ENCODE data around the gene DTX2.
"Not testable (repeated sequence)": the region's sequence is repeated elsewhere in the genome, so short reads cannot be mapped to it uniquely, and the experiment has no call there.

DTX2 gene

DNA sequence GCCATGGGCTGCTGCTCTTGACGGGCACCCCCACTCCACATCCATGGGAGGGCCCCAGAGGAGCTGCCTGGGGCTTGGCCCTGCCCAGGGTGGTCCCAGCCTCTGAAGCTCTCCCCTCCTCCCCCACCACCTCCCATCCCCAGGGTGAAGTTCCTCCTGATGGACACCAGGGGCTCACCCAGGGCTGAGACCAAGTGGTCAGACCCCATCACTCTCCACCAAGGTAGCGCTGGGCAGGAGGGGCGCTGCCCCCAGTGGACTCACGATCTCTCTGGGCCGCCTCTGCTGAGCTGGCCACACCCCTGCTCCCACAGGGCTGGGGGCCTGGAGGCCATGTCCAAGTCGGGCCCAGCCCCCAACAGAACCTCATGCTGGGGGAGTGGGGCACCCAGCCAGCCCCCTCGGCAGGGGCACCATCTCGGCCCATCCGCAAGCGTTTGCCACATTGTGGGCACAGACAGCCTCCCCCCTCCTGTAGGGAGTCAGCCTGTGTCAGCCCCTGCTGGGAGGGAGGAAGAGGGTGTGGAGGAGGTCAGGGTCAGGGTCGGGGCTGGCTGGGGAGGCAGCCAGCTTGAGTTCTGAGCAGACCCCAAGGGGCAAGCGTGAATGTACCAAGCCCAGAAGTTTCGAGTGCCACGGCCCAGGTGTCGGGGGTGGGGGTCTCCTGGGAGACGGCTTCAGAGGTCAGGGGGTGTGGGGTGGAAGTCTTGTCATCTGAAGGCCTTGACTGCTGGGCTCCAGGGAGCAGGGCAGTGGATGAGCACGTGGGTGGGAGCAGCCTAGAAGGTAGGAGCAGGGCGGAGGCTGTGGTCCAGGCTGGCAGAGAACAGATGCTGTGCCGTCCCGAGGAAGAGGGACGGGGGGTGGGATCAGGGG lies 51.7 kb downstream of the DTX2 start:
- Histone ChIP-seq H3K27me3 (ENCODE audit: control insufficient read depth, insufficient read depth, low read length) (no peaks in the 10 kb centered on the region), H3K36me3 (ENCODE audit: control insufficient read depth, insufficient read depth, low read length) (no peaks in the 10 kb centered on the region), H3K4me3 (ENCODE audit: low read length) (no peak overlapping the region), H3K4me1 (ENCODE audit: control insufficient read depth, insufficient read depth, low read length) (peaks cover 2% of the 10 kb centered on the region; the same call in 1 of the 2 replicates), H3K9me3 (ENCODE audit: control insufficient read depth, insufficient read depth, low read length) (no peaks in the 10 kb centered on the region), H3K27ac (ENCODE audit: low read length) (no peak overlapping the region)
- WGBS (ENCODE audit: insufficient coverage, insufficient read length) = no CpG with 5 or more reads among the region's 21 CpGs
- DNase-seq (ENCODE audit: low read depth, low spot score) = peak; percentile 31

DNA sequence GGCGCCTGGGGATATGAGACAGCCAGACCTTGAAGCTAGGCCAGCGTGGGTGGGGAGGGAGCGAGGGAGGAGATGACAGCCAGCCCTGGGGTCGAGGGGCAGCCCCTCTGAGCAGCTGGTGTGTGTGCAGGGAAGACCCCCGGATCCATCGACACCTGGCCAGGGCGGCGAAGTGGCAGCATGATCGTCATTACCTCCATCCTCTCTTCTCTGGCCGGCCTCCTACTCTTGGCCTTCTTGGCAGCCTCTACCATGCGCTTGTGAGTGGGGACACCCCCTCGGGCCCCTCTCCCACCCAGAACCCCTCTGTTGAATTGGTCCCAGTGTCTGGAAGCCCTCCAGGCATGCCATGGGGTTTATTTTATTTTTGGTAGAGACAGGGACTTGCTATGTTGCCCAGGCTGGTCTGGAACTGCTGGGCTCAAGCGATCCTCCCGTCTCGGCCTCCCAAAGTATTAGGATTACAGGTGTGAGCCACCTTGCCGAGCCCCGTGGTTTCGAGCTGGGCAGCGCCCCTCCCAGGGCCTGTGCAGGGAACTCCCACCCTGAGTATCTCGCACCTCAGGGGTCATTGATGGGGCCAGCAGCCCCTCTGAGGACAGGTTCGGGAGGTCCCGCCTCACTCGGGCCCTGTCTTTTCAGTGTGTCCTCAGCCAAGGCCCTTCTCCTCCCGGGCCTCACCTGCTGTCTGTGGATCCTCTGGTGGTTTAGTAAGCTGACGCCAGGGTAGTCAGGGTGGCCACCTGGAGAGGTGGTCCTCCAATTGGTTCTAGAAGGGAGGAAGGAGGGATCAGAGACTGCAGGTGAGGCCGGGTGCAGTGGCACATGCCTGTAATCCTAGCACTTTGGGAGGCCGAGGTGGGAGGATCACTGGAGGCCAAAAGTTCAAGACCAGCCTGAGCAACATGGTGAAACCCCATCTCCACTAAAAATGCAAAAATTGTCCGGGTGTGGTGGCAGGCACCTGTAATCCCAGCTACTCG lies 52.6 kb downstream of the DTX2 start:
- no peak for DNase-seq (ENCODE audit: low read depth, low spot score)
- H3K36me3 ChIP-seq (ENCODE audit: control insufficient read depth, insufficient read depth, low read length) = no peaks in the 10 kb centered on the region
- no CpG with 5 or more reads among the region's 29 CpGs for WGBS (ENCODE audit: insufficient coverage, insufficient read length)

DNA sequence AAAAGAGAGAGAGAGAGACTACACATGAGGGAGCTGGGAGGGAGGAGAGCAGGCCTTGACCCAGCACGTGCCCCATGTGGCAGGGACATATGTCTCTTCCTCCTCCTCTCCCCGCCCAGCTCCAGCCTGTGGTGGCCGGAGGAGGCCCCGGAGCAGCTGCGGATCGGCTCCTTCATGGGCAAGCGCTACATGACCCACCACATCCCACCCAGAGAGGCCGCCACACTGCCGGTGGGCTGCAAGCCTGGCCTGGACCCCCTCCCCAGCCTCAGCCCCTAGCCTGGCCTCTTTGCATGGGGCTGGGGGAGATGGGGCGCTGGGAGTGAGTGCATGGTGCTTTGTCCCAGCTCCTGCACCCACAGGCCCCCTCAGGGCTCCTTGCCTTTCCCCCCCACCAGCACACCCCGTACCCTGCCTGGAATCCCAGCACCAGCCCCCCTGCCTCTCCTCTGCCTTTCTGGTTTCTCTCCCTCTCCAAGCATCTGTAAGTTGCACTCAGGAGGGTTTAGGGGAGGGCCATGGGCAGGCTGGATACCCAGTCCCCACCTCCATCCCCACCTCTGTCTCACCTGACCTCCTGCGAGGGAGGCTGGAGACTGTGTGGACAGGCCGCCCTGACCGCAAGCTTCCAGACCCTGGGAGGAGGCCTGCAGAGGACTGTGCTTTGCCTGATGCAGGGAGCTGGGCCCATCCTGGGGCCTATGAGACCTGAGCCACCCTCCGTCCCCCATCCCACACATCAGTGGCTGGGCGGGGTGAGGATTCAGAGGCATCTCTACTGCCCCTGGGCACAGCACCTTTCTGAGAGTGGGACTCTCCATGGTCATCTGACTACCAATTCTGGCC lies 53.6 kb downstream of the DTX2 start:
- no peaks in the 10 kb centered on the region for H3K4me1 ChIP-seq (ENCODE audit: control insufficient read depth, insufficient read depth, low read length)
- whole genome bisulfite sequencing (ENCODE audit: insufficient coverage, insufficient read length) = no CpG with 5 or more reads among the region's 16 CpGs
- no peak for DNase-seq (ENCODE audit: low read depth, low spot score)
- H3K36me3 ChIP-seq (ENCODE audit: control insufficient read depth, insufficient read depth, low read length) = no peaks in the 10 kb centered on the region
- no peaks in the 10 kb centered on the region for H3K27me3 ChIP-seq (ENCODE audit: control insufficient read depth, insufficient read depth, low read length)
- no peak overlapping the region for H3K4me3 ChIP-seq (ENCODE audit: low read length)
- H3K9me3 ChIP-seq (ENCODE audit: control insufficient read depth, insufficient read depth, low read length) = no peaks in the 10 kb centered on the region
- no peak overlapping the region for H3K27ac ChIP-seq (ENCODE audit: low read length)

More for the DNA sequence above, 52.6 kb downstream of the DTX2 start:
- H3K27me3 ChIP-seq (ENCODE audit: control insufficient read depth, insufficient read depth, low read length) = no peaks in the 10 kb centered on the region
- no peak overlapping the region for H3K4me3 ChIP-seq (ENCODE audit: low read length)
- H3K27ac ChIP-seq (ENCODE audit: low read length) = no peak overlapping the region
- H3K4me1 ChIP-seq (ENCODE audit: control insufficient read depth, insufficient read depth, low read length) = peaks cover 2% of the 10 kb centered on the region; the same call in 1 of the 2 replicates
- no peaks in the 10 kb centered on the region for H3K9me3 ChIP-seq (ENCODE audit: control insufficient read depth, insufficient read depth, low read length)

DNA sequence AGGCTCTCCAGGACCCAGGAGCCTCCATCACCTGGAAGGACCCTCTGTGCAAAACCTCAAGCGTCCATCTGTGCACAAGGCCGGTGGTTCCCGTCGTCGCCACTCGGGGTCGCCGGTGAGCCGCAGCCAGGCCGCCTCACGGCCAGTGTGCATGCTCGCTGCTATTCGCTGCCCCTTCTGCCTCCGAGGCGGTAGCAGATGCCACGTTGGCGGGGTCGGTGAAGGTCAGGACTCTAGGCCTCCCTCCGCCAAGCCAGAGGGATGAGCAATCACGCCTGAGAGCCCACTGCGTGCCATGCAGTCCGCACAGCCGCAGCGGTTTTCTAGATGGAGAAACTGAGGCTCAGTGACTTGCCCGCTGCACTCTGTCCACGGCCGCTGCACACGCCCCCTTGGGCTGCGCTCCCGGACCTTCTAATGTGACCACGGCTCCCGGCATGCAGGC lies 54.5 kb downstream of the DTX2 start:
- no peaks in the 10 kb centered on the region for H3K4me1 ChIP-seq (ENCODE audit: control insufficient read depth, insufficient read depth, low read length)
- DNase-seq (ENCODE audit: low read depth, low spot score) = no peak
- H3K36me3 ChIP-seq (ENCODE audit: control insufficient read depth, insufficient read depth, low read length) = no peaks in the 10 kb centered on the region
- H3K4me3 ChIP-seq (ENCODE audit: low read length) = no peak overlapping the region
- H3K27me3 ChIP-seq (ENCODE audit: control insufficient read depth, insufficient read depth, low read length) = no peaks in the 10 kb centered on the region
- WGBS (ENCODE audit: insufficient coverage, insufficient read length) = no CpG with 5 or more reads among the region's 32 CpGs
- H3K27ac ChIP-seq (ENCODE audit: low read length) = no peak overlapping the region
- H3K9me3 ChIP-seq (ENCODE audit: control insufficient read depth, insufficient read depth, low read length) = no peaks in the 10 kb centered on the region

DNA sequence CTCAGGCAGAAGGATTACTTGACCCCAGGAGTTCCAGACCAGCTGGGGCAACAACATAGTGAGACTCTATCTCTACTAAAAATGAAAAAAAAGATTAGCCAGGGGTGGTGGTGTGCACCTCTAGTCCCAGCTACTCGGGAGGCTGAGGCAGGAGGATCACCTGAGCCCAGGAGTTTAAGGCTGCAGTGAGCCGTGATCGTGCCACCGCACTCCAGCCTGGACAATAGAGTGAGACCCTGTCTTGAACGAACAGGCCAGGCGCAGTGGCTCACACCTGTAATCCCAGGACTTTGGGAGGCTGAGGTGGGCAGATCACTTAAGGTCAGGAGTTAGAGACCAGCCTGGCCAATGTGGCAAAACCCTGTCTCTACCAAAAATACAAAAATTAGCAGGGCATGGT lies 55.4 kb downstream of the DTX2 start:
- H3K4me3 ChIP-seq (ENCODE audit: low read length); H3K27me3 ChIP-seq (ENCODE audit: control insufficient read depth, insufficient read depth, low read length); H3K36me3 ChIP-seq (ENCODE audit: control insufficient read depth, insufficient read depth, low read length); DNase-seq (ENCODE audit: low read depth, low spot score); H3K9me3 ChIP-seq (ENCODE audit: control insufficient read depth, insufficient read depth, low read length); H3K4me1 ChIP-seq (ENCODE audit: control insufficient read depth, insufficient read depth, low read length); H3K27ac ChIP-seq (ENCODE audit: low read length): not testable (repeated sequence)
- WGBS (ENCODE audit: insufficient coverage, insufficient read length) = no CpG with 5 or more reads among the region's 6 CpGs

DNA sequence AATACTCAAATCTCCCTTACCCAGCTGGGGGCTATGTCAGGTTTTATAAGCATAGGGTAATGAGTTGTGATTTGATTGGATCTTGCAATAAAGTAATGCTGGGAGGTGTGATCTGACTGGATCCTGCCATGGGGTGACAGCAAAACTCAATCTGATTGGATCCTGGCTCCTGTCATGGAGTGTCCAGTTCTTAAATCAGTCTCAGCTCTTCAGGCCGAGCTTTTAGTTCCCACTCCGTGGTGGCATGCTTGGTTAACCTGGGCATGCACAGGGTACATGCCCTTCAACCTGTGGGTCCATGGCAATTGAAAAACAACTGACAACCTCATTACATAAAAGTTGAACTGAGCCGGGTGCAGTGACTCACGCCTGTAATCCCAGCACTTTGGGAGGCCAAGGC lies 64.7 kb downstream of the DTX2 start:
- no CpG with 5 or more reads among the region's 4 CpGs for WGBS (ENCODE audit: insufficient coverage, insufficient read length)
- not testable (repeated sequence) for H3K4me3 ChIP-seq (ENCODE audit: low read length); DNase-seq (ENCODE audit: low read depth, low spot score); H3K36me3 ChIP-seq (ENCODE audit: control insufficient read depth, insufficient read depth, low read length); H3K27ac ChIP-seq (ENCODE audit: low read length); H3K4me1 ChIP-seq (ENCODE audit: control insufficient read depth, insufficient read depth, low read length); H3K9me3 ChIP-seq (ENCODE audit: control insufficient read depth, insufficient read depth, low read length); H3K27me3 ChIP-seq (ENCODE audit: control insufficient read depth, insufficient read depth, low read length)

DNA sequence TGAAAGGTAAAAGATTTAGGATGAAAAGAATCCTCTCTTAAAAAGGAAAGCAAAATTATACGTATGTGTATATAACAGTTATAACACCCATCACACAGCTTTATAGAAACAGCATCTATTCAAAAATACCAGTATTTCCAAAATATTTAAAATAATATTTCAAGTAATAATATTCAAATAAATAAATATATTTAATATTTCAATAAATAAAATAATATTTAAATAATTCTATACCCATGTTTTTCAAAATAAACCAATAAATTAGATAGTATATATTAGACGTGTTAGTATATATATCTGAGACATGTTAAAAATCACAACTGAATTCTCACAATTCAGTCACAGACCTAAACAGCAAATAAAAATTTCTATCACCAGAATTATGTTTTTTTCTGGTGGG lies 70.1 kb downstream of the DTX2 start:
- H3K27me3 ChIP-seq (ENCODE audit: control insufficient read depth, insufficient read depth, low read length); H3K27ac ChIP-seq (ENCODE audit: low read length); H3K9me3 ChIP-seq (ENCODE audit: control insufficient read depth, insufficient read depth, low read length); DNase-seq (ENCODE audit: low read depth, low spot score); H3K36me3 ChIP-seq (ENCODE audit: control insufficient read depth, insufficient read depth, low read length); H3K4me3 ChIP-seq (ENCODE audit: low read length); H3K4me1 ChIP-seq (ENCODE audit: control insufficient read depth, insufficient read depth, low read length): not testable (repeated sequence)
- no CpG with 5 or more reads among the region's 2 CpGs for WGBS (ENCODE audit: insufficient coverage, insufficient read length)

DNA sequence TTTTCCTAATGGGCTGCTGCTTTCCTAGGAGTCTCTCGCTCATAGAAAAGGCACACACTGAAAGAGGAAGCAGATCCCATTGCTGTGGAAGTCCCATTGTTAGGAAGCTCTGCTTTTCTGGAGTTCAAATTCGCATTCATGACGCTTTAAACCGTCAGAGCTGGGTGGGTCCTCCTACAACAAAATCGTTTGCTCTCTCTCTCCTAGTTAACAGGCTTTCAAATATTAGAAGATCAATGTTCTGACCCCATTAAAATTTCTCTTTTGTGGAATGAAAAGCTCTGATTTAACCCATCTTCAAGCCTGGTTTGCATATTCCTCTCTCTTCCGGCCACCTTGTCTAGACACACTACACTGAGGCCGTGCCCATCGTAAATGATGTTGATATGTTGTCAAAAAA lies 81.7 kb downstream of the DTX2 start, which contains the start of gene SPDYE16:
Gene SPDYE16, minus strand, starts transcription at position 101 of the 400 bp plus-strand sequence. CDS start 1,838 bp downstream, outside the sequence.
- H3K27ac ChIP-seq (ENCODE audit: low read length); H3K4me3 ChIP-seq (ENCODE audit: low read length): not testable (repeated sequence)
- no CpG with 5 or more reads among the region's 8 CpGs for WGBS (ENCODE audit: insufficient coverage, insufficient read length)

DNA sequence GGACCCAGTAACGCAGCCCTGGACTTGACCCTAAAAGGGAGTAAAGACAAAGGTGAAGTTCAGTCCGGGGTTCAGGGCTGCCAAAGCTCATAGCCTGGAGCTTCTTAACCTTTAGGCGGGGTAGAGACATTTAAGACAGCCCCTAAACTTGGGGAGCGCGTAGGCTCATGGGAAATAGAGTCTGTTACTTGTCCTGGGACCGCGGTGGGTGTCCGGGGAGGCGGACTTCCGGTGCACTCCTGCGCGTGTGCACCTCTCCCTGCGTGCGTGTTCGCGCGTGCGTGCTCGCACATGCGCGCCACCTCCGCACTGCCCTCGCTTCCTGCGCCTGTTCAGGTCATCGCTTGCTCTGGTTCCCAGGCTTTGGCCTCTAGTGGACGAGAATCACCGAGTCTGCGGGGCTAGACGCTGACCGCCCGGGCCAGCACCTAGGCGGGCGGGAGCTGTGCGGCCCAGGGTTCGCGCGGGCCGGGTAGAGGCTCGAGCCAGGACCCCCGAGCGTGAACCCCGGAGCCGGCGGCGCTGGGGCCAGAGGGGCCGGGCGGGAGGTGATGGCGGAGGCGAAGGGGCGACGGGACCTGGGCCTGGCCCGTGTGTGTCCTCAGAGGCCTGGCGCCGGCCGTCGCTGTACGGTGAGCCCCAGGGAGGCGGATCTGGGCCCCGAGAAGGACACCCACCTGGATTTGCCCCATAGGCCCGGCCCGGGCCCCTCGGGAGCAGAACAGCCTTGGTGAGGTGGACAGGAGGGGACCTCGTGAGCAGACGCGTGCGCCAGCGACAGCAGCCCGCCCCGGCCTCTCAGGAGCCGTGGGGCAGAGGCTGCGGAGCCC lies 87.7 kb downstream of the DTX2 start:
- peak; percentile 80 for DNase-seq (ENCODE audit: low read depth, low spot score)
- H3K4me3 ChIP-seq (ENCODE audit: low read length) = peak overlapping the region; percentile 99
- H3K27ac ChIP-seq (ENCODE audit: low read length); H3K9me3 ChIP-seq (ENCODE audit: control insufficient read depth, insufficient read depth, low read length); H3K36me3 ChIP-seq (ENCODE audit: control insufficient read depth, insufficient read depth, low read length); H3K4me1 ChIP-seq (ENCODE audit: control insufficient read depth, insufficient read depth, low read length); H3K27me3 ChIP-seq (ENCODE audit: control insufficient read depth, insufficient read depth, low read length): not testable (repeated sequence)
- WGBS (ENCODE audit: insufficient coverage, insufficient read length) = no CpG with 5 or more reads among the region's 71 CpGs

More for the DNA sequence above, 81.7 kb downstream of the DTX2 start, which contains the start of gene SPDYE16:
- H3K9me3 ChIP-seq (ENCODE audit: control insufficient read depth, insufficient read depth, low read length); DNase-seq (ENCODE audit: low read depth, low spot score); H3K36me3 ChIP-seq (ENCODE audit: control insufficient read depth, insufficient read depth, low read length); H3K27me3 ChIP-seq (ENCODE audit: control insufficient read depth, insufficient read depth, low read length); H3K4me1 ChIP-seq (ENCODE audit: control insufficient read depth, insufficient read depth, low read length): not testable (repeated sequence)
